Activated CD4-positive, alpha-beta T cell treated with anti-CD3 and anti-CD28 coated beads, Interleukin-2, amount 50 U/mL, for 16 hours (primary cell): Measurements from ENCODE around the gene SLC16A7.
"Not testable (repeated sequence)": the region's sequence is repeated elsewhere in the genome, so short reads cannot be mapped to it uniquely, and the experiment has no call there.

Experiments used
- DNase-seq: peaks from one replicate; pipeline ENCODE4 v3.0.0-alpha.2; 2020

The SLC16A7 gene, protein sequence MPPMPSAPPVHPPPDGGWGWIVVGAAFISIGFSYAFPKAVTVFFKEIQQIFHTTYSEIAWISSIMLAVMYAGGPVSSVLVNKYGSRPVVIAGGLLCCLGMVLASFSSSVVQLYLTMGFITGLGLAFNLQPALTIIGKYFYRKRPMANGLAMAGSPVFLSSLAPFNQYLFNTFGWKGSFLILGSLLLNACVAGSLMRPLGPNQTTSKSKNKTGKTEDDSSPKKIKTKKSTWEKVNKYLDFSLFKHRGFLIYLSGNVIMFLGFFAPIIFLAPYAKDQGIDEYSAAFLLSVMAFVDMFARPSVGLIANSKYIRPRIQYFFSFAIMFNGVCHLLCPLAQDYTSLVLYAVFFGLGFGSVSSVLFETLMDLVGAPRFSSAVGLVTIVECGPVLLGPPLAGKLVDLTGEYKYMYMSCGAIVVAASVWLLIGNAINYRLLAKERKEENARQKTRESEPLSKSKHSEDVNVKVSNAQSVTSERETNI

DNA sequence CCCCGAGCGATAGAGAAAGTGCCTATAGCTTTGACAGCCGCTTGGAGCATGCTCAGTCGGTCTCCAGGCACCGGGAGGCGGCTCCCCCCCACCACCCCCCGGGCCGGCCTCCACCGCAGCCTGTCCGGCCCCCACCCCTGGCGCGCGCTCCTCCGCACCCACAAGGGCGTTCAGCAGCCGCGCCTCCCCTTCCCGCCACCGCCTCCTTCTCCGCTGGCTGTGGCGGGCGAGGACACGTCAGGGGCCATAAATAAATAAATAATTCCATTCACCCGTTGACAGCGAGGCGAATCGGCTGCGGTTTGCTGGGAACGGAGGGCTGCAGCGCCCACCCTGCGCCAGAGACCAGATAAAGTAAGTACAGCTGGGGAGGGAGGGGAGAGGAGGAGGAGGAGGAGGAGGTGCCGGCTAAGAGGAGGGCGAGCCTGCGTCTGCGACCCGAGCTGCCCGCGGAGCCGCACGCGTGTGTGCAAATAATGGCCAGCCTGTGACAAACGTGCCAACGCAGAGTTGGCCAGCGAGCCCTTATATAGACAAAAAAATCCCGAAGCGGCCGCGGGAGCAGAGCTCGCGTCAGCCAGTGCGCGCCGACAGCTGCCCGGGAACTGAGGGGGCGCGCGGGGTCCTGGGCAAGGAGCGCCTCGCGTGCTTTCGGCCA, at the start of gene SLC16A7:
SLC16A7 (plus strand) TSS at position 147 of the 658 bp plus-strand sequence. CDS start 108,773 bp downstream, outside the sequence.
- DNase-seq, result peak; percentile 84

DNA sequence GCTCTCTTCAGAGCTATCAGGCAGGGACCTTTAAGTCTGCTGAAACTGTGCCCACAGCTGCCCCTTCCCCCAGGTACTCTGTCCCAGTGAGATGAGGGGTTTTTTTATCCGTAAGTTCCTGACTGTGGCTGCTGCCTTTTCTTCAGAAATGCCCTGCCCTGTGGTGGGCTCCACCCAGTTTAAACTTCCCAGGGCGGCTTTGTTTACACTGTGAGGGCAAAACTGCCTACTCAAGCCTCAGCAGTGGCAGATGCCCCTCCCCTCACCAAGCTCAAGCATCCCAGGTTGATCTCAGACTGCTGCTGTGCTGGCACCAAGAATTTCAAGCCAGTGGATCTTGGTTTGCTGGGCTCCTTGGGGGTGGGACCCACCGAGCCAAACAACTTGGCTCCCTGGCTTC, 46.9 kb upstream of the SLC16A7 start:
- no peak for DNase-seq

DNA sequence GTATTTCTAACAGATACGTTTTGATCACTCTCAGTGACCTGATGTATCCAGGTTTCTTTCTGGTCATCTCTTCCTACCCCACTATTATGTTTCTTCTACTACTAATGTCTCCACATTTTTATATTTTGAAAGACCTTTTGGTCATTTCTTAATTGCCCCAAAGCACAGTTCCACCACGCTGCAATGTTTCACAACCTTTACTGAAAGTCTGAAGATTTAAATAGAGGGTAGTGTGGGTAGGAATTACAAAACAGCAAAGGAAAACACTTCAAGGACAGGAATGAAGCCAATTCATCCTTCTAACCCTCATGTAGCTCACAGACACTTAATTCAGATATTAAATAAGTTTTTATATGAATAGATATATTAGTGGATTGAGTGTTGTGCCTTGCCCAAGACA, 36.1 kb upstream of the SLC16A7 start:
- no peak for DNase-seq

DNA sequence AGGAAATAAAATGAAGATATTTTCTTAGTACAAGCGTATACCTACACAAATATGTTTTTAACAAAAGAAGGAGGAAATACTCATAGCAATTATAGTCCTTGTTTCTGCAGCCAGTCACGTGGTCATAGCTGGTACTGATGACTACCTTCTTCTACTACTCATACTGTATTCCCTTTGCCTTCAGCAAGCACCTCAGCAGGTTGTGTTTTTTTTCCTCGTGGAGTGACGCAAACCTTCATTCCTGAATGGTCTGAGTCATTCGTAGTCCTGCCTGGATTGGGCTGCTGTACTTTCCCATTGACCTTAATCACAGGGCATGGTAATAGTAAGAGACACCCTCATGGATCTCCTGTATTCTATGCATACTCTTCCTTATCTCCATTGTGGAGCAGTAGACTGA, 25.7 kb upstream of the SLC16A7 start:
- no peak for DNase-seq

DNA sequence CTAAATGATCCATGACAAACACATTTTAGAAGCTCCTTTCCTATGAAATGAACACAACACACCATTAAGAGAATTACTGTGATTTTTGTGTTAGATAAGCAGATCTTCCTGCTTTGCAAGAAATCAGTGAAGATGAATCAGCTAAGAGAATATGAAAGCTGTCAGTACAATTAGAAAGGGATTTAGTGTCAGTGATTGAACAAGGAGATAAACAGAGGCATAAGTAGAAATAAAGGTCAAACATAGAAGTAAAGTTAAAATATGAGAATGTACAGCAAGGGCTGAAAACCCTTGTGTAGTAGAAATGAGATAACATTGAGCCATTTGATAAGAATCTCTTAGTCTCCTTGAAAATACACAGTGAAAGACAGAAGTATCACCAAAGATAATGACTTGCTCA, 21.4 kb upstream of the SLC16A7 start:
- no peak for DNase-seq

DNA sequence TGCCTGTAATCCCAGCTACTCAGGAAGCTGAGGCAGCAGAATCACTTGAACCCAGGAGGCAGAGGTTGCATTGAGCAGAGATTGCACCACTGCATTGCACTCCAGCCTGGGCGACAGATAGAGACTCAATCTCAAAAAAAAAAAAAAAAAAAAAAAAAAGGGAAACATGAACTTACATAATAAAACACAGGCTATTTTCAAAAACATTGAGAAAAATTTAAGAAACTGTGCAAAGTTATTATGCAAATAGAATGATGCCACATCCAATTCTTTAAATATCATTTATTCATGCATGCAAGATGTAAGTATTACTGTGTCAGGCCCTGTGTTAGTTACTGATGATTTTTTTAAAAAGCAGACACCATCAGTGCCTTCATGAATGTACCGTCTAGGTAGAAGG, 20.0 kb upstream of the SLC16A7 start:
- DNase-seq, result no peak

DNA sequence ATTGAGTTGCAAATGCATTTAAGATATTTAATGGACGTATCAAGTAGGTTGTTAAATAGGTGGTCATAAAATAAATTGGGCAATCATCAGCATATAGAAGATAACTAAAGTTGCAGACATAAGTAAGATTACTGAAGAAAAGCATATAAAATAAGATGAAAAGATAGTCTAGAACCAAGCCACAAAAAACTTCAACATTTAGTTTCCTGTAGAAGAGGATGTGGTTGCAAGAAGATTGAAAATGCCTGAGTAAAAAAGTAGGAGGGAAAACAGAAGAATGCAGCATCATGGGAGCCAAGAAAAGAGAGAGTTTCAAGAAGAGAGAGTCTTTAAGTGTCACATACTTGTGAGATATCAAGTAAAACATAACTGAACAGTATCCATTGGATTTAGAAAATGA, 17.6 kb upstream of the SLC16A7 start:
- no peak for DNase-seq

DNA sequence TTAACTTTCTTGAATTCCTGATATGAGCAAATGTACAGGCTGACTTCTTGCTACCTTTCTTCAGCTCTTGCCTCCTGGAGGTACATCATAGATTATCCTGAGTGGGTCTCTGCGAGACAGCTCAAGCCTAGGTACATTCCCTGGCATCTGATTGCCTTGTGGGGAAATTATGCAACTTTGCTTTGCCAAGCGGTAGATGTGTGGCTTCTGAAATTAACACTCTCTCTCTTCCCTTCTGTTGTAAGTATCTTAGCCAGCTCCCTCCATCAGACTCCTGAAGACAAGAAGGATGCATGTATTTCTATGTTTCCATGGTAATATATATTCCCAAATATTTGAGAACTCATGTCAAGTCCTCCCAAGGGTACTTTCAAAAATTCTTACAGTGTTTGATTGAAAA, 16.2 kb upstream of the SLC16A7 start:
- DNase-seq, result no peak

DNA sequence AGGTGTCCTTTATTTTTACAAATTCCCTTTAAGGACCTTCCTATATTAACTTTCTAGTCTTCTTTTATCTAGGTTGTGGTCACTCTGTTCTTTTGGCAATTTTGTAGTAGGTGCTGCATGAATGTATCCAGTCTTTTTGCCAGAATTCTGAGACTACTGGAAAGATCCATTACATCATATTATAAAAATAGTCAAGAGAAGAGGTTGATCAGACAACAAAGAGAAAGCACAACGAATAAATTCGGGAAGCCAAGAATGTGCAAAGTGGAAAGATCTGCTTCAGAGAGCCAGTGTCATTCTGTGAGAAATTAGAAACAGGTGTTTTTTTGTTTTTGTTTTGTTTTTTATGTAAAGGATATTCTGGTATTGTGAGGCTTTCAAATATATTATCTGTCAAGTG, 15.8 kb upstream of the SLC16A7 start:
- DNase-seq, result no peak

DNA sequence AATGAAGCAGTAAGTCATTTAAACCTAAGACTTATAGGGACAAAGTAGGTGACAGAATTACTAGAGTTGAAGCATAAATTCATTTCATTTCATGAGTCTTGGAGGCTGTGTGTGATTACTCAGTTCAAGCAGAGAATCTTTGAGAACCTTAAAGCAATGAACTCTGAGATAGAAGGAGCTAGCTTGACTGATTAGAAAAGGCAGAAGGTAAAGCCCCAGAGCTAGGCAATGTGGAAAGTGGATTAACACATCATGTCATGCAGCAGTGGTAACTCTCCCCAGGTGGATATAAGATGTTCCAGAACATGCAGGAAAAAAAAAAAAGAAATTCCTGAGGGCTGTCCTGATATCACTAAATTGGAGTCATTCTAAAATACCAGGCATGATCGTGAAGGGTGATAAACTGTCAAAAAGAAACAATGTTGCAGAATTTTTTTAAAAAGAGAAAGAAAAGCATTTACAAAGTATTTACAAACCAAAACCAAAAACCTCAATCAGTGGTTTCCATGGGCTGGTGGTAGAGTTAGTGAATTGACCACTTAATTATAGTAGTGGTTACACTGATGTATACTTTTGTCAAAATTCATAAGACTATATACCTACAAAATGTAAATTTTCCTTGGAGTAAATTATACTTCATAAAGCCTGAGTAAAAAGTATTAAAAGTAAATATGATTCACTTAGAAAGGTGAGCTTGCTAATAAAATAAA, 12.7 kb upstream of the SLC16A7 start:
- peak; percentile 2 for DNase-seq

DNA sequence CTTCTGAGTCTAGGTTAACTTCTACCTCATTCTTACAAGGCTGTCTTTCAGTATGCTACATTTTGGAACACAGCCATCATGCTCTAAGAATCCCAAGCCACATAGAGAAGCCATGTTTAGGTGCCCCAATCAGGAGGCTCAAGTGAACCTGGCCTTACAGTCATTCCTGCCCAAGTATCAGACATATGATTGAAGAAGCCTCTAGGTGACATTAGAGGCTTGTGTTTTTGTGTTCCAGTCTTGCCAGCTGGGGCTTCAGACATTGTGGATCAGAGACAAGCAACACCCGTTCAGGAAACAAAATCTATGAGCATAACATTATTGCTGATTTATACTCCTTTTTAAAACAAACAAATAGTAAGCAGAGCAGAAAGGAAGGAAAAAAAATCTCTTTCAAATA, 8.1 kb upstream of the SLC16A7 start:
- DNase-seq, result no peak

DNA sequence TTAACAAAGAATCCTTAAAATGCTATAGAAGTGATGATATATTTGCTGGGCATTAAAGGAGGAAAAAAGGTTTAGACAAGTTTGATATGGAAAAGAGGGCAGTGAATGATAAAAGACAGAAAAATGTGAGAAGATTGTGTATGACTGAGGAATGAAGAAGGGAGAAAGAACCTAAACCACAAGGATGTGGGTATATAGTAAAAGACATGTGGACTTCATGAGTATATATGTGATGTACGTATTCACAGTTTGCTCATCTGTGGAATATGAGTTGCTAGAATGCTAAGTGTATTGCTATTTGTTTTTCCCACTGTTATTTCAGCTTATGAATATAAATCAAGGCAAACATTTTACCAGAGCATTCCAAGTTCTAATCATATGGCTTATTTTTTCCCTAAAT, 2.1 kb upstream of the SLC16A7 start:
- DNase-seq, result no peak

DNA sequence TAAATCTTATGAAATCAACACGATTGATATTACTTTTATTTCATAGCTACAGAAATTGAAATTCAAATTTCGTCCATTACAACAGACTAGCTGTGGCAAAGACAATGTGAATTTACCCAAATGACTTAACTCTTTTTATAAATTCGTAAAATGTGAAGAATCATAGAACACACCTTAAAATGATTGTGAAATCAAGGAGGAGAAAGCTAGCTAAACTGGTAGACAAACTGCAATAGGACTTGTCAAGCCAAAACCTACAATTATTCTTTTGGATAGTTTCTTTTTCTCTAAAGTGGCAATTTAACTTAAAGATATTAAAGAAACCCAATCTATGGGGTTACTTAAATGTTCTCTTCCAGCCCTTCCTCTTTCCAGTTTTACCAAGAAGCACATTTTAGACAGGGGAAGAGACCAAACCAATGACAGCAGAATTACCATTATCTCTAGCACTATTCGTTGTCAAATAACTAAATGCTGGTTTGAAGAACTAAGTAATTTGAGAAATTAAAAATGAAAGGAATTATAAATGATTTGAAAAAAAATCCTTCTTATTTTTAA, 807 bp upstream of the SLC16A7 start:
- no peak for DNase-seq

DNA sequence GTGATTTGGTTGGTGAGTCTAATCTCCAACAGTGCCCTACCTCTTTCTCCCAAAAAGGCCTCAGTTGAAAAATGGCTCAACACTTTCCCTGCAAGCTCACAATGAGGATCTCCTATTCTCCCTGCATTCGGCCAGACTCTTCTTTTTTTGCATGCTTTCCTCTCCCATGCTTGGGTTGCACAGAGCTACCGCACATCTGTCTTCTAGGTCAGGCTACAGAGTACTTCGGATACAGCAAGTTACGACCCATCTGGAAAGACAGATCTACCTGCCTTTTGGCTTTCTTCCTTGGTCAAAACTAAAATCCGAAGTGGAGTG, 305 bp upstream of the SLC16A7 start:
- no peak for DNase-seq

DNA sequence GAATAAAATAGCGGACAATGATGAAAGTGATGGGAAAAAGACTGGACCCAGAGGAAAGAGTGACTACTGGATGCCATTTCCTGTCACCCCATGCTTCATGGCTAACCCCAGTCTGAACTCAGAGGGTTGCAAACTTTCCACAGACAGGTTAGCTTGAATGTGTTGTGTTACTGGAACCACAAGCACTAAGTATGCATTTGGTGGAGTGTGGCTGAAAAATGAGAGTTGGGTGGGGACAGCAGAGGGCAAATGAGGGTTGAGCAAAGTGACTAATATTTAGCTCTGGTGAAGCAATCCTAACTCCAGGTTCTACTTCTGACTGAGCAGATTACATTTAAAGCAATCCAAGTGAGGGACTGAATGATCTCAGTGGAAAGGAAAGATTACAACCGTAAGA, 1.6 kb downstream of the SLC16A7 start:
- DNase-seq, result peak; percentile 90

DNA sequence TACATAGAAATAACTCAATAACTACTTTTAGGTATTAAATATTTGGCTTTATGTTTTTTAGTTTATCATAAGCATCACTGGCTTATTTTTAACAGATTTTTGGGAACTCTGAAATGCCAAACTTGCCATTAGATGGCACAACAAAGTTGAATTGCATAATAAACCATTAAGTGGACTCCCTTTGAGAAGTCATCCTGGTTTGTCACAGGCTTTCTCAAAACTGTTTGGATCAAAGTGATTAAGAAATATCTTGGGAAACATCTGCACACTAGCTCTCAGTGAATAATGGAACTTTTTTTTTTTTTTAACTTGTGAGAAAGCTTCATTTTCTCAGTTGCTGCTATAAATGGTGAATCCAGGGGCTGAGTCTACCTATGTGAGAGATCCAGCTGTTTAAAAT, 4.3 kb downstream of the SLC16A7 start:
- no peak for DNase-seq

DNA sequence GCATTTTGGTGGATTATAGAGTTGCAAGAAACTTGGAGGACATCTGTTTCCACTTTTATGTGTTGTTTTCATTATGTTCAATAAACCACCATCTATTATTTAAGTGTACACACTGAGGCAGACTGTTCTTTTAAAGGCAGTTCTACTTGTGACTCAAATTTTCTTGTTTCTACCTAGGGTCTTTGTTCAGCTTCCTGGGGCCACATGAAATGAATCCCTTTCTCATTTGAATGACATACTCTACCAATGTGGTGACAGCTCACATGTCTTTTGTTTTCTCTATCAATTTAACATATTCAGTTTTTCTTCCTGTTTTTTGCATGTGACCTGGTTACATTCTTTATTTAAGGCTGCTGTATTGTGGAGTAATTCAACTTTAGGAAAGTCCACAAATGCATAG, 7.9 kb downstream of the SLC16A7 start:
- DNase-seq, result no peak

DNA sequence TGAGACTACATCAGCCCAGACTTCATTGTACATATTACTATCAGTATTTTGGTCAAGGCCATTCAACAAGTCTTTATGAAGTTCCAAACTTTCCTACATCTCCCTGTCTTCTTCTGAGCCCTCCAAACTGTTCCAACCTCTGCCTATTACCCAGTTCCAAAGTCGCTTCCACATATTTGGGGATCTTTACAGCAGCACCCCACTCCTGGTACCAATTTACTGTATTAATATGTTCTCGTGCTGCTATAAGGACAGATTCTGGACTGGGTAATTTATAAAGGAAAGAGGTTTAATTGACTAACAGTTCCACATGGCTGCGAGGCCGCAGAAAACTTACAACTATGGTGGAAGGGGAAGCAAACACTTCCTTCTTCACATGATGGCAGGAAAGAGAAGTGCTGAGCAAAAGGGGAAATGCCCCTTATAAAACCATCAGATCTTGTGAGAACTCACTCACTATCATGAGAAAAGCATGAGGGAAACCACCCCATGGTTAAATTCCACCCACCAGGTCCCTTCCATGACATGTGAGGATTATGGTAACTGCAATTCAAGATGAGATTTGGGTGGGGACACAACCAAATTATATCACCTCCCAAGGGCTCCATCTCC, 17.1 kb downstream of the SLC16A7 start:
- DNase-seq, result not testable (repeated sequence)

DNA sequence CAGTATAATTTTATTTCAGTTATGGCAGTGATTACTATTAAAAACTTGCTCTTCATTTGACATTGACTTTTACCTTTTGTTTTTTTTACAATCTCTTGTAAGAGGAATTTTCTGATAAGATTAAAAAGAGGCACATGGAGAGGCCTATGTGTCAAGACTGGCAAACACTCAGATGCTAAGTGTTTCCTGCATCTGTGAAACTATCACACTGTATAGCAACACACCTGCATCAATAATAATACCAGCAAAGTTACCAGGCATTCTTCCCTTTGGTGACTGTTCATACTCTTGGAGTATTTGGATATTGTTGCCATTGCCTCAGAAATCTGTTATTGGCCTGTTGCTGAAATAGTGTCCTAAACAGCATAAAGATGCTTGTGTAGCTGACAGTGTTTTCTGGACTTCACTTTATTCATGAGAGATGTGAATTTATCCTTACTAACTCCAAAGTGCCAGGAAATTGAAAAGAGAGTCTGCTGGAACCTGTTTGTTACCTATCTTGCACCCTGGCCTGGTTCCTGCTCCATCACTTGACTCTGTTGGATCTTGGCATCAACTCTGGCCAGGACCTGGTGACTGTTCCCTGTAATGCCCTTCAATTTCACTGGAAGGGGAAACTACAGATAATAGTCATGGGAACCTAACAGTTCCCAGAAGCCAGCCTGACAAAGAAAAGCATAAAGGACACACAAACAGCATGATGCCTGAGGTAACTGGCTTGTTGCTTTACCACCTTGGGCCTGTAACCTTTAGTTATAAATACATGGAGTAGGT, 19.8 kb downstream of the SLC16A7 start:
- no peak for DNase-seq

DNA sequence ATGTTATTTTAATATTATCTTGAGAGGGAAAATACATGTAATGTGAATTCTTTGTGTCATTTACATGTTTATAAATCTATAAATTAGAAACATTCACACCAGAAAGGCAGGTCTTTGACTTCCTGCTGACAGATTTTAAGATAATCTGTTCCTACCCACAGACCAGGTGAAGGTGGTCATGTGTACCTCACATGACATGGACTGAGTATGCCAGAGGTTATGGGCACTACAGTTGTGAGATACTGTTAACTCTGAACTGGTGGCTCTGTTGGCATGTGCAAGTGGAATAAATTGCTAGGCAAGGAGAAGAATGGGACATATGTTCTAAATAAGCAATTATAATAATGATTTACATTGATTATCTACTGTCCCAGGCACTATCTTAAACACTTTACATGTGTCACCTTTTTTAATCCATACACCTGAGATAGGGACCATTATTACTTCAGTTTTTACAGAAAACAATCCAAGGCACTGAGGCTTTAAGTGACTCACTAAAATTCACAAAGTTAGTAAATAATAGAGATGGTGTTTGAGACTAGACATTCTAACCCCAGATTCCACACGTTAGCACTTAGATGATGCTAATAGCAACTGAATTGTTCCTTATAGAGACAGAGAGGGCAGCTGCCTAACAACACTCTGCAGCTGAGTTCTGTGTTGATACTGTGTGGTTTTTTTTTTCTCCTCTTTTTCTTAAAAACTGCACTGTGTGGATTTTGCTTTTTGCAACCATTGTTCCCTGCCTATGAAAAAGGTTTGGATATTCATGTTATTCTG, 23.8 kb downstream of the SLC16A7 start:
- no peak for DNase-seq

DNA sequence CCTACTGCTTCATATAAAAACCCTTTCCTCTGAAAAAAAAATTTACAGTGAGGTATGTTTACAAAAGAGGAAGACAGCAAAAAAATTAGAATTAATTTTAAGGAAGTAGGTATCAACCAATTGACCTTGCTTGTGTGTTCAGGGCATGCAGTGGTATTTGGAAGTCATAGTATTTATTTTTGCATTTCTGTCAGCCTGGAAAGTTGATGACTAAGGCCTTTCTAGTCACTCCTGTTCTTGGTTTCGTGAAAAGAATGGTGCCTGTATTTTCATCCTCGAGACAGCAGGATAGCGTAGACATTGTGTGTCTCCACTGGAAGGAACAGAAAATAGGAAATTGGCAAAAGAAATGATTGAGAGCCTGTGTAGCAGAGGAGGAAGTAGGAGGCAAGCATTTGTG, 24.5 kb downstream of the SLC16A7 start:
- DNase-seq, result no peak
